CD4-positive, alpha-beta memory T cell (primary cell): ENCODE results near the gene CEP70. TPM values are rescaled to one million over a fixed set of nuclear protein-coding genes. Genes with fewer than 3 reads are reported as not detected.

Source experiments
- CTCF ChIA-PET: fragments of 350-600 bp; sonication (Branson Sonifier 250); formaldehyde crosslinking; loops from one replicate; lab custom pipeline; 2021; ENCODE audit warnings: inconsistent platforms; ENCODE audit not compliant: partially characterized antibody; lab: Charles Lee
- POLR2A ChIA-PET: fragments of 350-600 bp; sonication (Branson Sonifier 250); formaldehyde crosslinking; loops from one replicate; lab custom pipeline; 2021; ENCODE audit not compliant: partially characterized antibody; lab: Charles Lee
- DNase-seq, 5 donors: peaks; one replicate each; pipeline versions ENCODE4 v3.0.0 to v3.0.0-alpha.2; 2020 to 2022; ENCODE audit warnings: mixed read lengths in 1 of 5
- H3K27ac ChIP-seq: one replicate; pipeline ENCODE4 v1.7.0; 2013; ENCODE audit warnings: low read depth, low read length
- H3K27me3 ChIP-seq: 2 replicates; pipeline ENCODE4 v1.7.0; 2013; ENCODE audit warnings: mild to moderate bottlenecking, low read length, moderate library complexity; ENCODE audit not compliant: insufficient read depth
- H3K36me3 ChIP-seq: 2 replicates; pipeline ENCODE4 v1.7.0; 2013; ENCODE audit warnings: mild to moderate bottlenecking, low read length, moderate library complexity; ENCODE audit not compliant: insufficient read depth
- H3K4me1 ChIP-seq: 2 replicates; pipeline ENCODE4 v1.7.0; 2013; ENCODE audit warnings: mild to moderate bottlenecking, low read length, moderate library complexity; ENCODE audit not compliant: insufficient read depth
- H3K4me3 ChIP-seq, 2 donors: one replicate each; pipeline ENCODE4 v1.7.0; 2013; ENCODE audit warnings: low read length in 2 of 2, mild to moderate bottlenecking in 1 of 2
- H3K9me3 ChIP-seq, 2 donors: one replicate each; pipeline ENCODE4 v1.7.0; 2013; ENCODE audit warnings: low read length in 2 of 2, control low read depth in 1 of 2; ENCODE audit not compliant: control insufficient read depth in 1 of 2
- H3K27ac Mint-ChIP-seq, 7 donors: one replicate each; pipeline ENCODE4 v1.8.0; 2020 to 2021; ENCODE audit warnings: mixed read lengths in 7 of 7, mild to moderate bottlenecking in 6 of 7, inconsistent platforms in 3 of 7, moderate library complexity in 3 of 7
- H3K27me3 Mint-ChIP-seq, 2 donors: one replicate each; pipeline ENCODE4 v1.8.0; 2020 to 2021; ENCODE audit warnings: mixed read lengths in 2 of 2
- H3K36me3 Mint-ChIP-seq, 2 donors: one replicate each; pipeline ENCODE4 v1.8.0; 2020 to 2021; ENCODE audit warnings: mixed read lengths in 2 of 2, inconsistent platforms in 1 of 2, mild to moderate bottlenecking in 1 of 2
- H3K4me1 Mint-ChIP-seq, 4 donors: one replicate each; pipeline ENCODE4 v1.8.0; 2020 to 2021; ENCODE audit warnings: mixed read lengths in 4 of 4, mild to moderate bottlenecking in 1 of 4
- H3K4me3 Mint-ChIP-seq, 8 donors: one replicate each; pipeline ENCODE4 v1.8.0; 2020 to 2021; ENCODE audit warnings: mixed read lengths in 8 of 8, mild to moderate bottlenecking in 7 of 8, moderate library complexity in 6 of 8, inconsistent platforms in 3 of 8
- H3K9me3 Mint-ChIP-seq, 8 donors: one replicate each; pipeline ENCODE4 v1.8.0; 2020 to 2021; ENCODE audit warnings: mixed read lengths in 8 of 8, mild to moderate bottlenecking in 5 of 8, inconsistent platforms in 3 of 8, moderate library complexity in 1 of 8
- intact Hi-C: fragments of 100-400 bp; cut with micrococcal nuclease; formaldehyde crosslinking; loops from one replicate; pipeline ENCODE4 v1.15.1; 2023
- polyA plus RNA-seq, 2 donors: library from polyadenylated mRNA; unstranded; fragments of 300-500 nt; fragmentation: Illumina TruSeq; gene quantifications; one replicate each; pipeline ENCODE4 v1.2.3, GENCODE V29; 2021
- total RNA-seq, 2 experiments: library from RNA; stranded (reverse); gene quantifications; one replicate each; pipeline ENCODE4 v1.2.3, GENCODE V29; 2021

The CEP70 gene
- total and polyA plus RNA-seq, 4 experiments from 2014 or later = 6.7 to 28.0 (median 17.2) TPM

DNA sequence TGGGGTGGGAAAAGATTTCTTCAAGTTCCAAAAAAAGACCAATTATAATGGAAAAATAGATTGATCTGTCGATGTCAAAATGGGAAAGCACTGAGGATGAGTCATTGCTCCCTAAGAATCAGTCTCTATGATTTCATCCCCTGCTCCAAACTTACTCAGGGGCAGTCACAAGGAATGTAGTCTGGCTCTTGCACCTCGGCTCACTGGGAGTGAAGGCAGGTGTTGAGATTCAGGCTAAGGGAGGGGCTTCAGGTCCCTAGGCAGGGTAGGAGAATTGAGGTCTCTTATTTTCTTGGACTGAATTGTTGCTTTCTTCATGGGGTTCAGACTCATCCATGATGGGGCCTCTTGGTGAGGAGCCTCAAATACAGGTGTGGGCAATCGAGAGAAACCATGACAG, 145.4 kb downstream of the CEP70 start:
- Mint-ChIP-seq H3K4me1 (no peaks in the 10 kb centered on the region), H3K27me3 (peaks cover 0 to 2% of the 10 kb centered on the region in 2 donors), H3K27ac (no peak overlapping the region), H3K9me3 (no peaks in the 10 kb centered on the region), H3K36me3 (no peaks in the 10 kb centered on the region), H3K4me3 (no peak overlapping the region)
- H3K4me3 ChIP-seq = no peak overlapping the region
- no peaks in the 10 kb centered on the region for H3K9me3 ChIP-seq
- DNase-seq = no peak
- ChIA-PET POLR2A (no interaction called here), CTCF (no interaction called here)
- no peaks in the 10 kb centered on the region for H3K27me3 ChIP-seq
- H3K27ac ChIP-seq = no peak overlapping the region
- no peaks in the 10 kb centered on the region for H3K4me1 ChIP-seq
- no peaks in the 10 kb centered on the region for H3K36me3 ChIP-seq
- intact Hi-C loops = no loop called here

- H3K36me3 Mint-ChIP-seq = no peaks in the 10 kb centered on the region
- H3K4me1 ChIP-seq = no peaks in the 10 kb centered on the region
- H3K9me3 Mint-ChIP-seq = no peaks in the 10 kb centered on the region
- peaks cover 0 to 2% of the 10 kb centered on the region in 2 donors for H3K27me3 Mint-ChIP-seq
- no peaks in the 10 kb centered on the region for H3K36me3 ChIP-seq
- H3K4me3 ChIP-seq = no peak overlapping the region
- POLR2A ChIA-PET = no interaction called here
- H3K27ac Mint-ChIP-seq = no peak overlapping the region
- H3K9me3 ChIP-seq = no peaks in the 10 kb centered on the region
- H3K27me3 ChIP-seq = no peaks in the 10 kb centered on the region
- intact Hi-C loops = no loop called here
- CTCF ChIA-PET = interaction anchor here (0.9 kb wide), 1 partner anchor 28 kb away, joined by 3 read pairs; no protein-coding TSS in a partner anchor
- no peak overlapping the region for H3K4me3 Mint-ChIP-seq
- no peaks in the 10 kb centered on the region for H3K4me1 Mint-ChIP-seq
- no peak overlapping the region for H3K27ac ChIP-seq
- no peak for DNase-seq
These were observed 148.4 kb downstream of the CEP70 start for GRCh38 chr3:138445654-138446053.

GRCh38 chr3:138445236-138445635, 148.8 kb downstream of the CEP70 start:
- Histone ChIP-seq H3K4me1 (no peaks in the 10 kb centered on the region), H3K4me3 (no peak overlapping the region), H3K9me3 (no peaks in the 10 kb centered on the region), H3K27ac (no peak overlapping the region), H3K36me3 (no peaks in the 10 kb centered on the region), H3K27me3 (no peaks in the 10 kb centered on the region)
- intact Hi-C loops = no loop called here
- H3K27me3 Mint-ChIP-seq = peaks cover 0 to 2% of the 10 kb centered on the region in 2 donors
- H3K4me1 Mint-ChIP-seq = no peaks in the 10 kb centered on the region
- no peaks in the 10 kb centered on the region for H3K9me3 Mint-ChIP-seq
- ChIA-PET POLR2A (no interaction called here), CTCF (interaction anchor here (0.9 kb wide), 1 partner anchor 28 kb away, joined by 3 read pairs; no protein-coding TSS in a partner anchor)
- DNase-seq = no peak
- H3K4me3 Mint-ChIP-seq = no peak overlapping the region
- H3K36me3 Mint-ChIP-seq = no peaks in the 10 kb centered on the region
- H3K27ac Mint-ChIP-seq = no peak overlapping the region

Other genes with a start within 250 kb of the CEP70 start
- gene MRAS, start 245.7 kb downstream of the CEP70 start, total RNA-seq = 1 to 10 TPM; 1.3 to 2.0 TPM
- gene MRAS, start 245.7 kb downstream of the CEP70 start, polyA plus RNA-seq = not detected
- under 1 TPM in 1 of 2 experiments, not detected in 1; 0.11 TPM for gene ESYT3, start 159.6 kb downstream of the CEP70 start, total RNA-seq
- gene ESYT3, start 159.6 kb downstream of the CEP70 start, polyA plus RNA-seq = not detected
- gene FAIM, start 14.5 kb upstream of the CEP70 start, total RNA-seq = 1 to 10 TPM; 4.6 to 5.0 TPM
- 10 to 100 TPM in 1 of 2 donors, 1 to 10 TPM in 1; 7.0 to 11.9 TPM for gene FAIM, start 14.5 kb upstream of the CEP70 start, polyA plus RNA-seq
- 10 to 100 TPM; 44.8 to 52.1 TPM for gene PIK3CB, start 240.7 kb upstream of the CEP70 start, total RNA-seq
- gene PIK3CB, start 240.7 kb upstream of the CEP70 start, polyA plus RNA-seq = 10 to 100 TPM; 14.4 to 23.9 TPM